Adrenal gland (tissue), 12 donors: ENCODE data around the gene ZMYND10. TPM values are rescaled to one million over a fixed set of nuclear protein-coding genes. Genes with fewer than 3 reads are reported as not detected.

Experiments
- DNase-seq, 7 donors: peaks; one replicate each; pipeline ENCODE4 v3.0.0-alpha.2; 2019 to 2020
- H3K27ac ChIP-seq, 5 donors: fragments of 200-600 bp; sonication (generic) in 4 of 5; 1 replicate in 3 of 5; 2 replicates in 2 of 5; pipeline versions ENCODE4 v1.5.1 to v1.8.0; 2016 to 2020; ENCODE audit warnings: mild to moderate bottlenecking in 1 of 5
- H3K27me3 ChIP-seq: fragments of 200-600 bp; 2 replicates; pipeline ENCODE4 v1.8.0; 2021
- H3K36me3 ChIP-seq, 2 donors: fragments of 200-600 bp; replicated peaks in 1 of 2; 1 replicate in 1 of 2; 2 replicates in 1 of 2; pipeline versions ENCODE4 v1.5.1 to v1.8.0; 2018 to 2022
- H3K4me1 ChIP-seq, 2 donors: fragments of 200-600 bp; replicated peaks in 1 of 2; 1 replicate in 1 of 2; 2 replicates in 1 of 2; pipeline versions ENCODE4 v1.5.1 to v1.8.0; 2018 to 2021
- H3K4me3 ChIP-seq, 4 donors: fragments of 200-600 bp; sonication (generic) in 3 of 4; one replicate each; pipeline ENCODE4 v1.5.1; 2016 to 2018
- H3K9me3 ChIP-seq, 3 donors: fragments of 200-600 bp; sonication (generic) in 1 of 3; replicated peaks in 1 of 3; 1 replicate in 2 of 3; 2 replicates in 1 of 3; pipeline versions ENCODE4 v1.5.1 to v1.8.0; 2016 to 2021
- POLR2A ChIP-seq, 2 donors: fragments of 450-650 bp; IDR thresholded peaks; one replicate each; pipeline ENCODE4 v1.6.1; 2017; ENCODE audit warnings: antibody characterized with exemption in 2 of 2, mild to moderate bottlenecking in 2 of 2, moderate library complexity in 1 of 2
- WGBS, 4 donors: extraction: QIAGEN DNeasy Blood & Tissue Kit in 2 of 4; methylation state at CpG; one replicate each; pipeline versions ENCODE4 v1.1.5 to v1.1.7; 2013 to 2017; 5-methylcytosine and 5-hydroxymethylcytosine counted together
- intact Hi-C, 2 donors: fragments of 100-400 bp; cut with DNase I; formaldehyde crosslinking; loops; one replicate each; pipeline versions ENCODE4 v1.14.1 to v1.15.0; 2022 to 2023
- polyA plus RNA-seq, 3 donors: library from polyadenylated mRNA; stranded (reverse); fragments of 200-250 nt in 2 of 3; fragments of 350-450 nt in 1 of 3; fragmentation: Illumina TruSeq in 1 of 3; extraction: RNeasy Lipid Tissue Mini Kit (QIAGEN cat#74804) in 1 of 3; gene quantifications; one replicate each; pipeline ENCODE4 v1.2.3, GENCODE V29; 2013 to 2014
- total RNA-seq, 9 donors: library from RNA; depleted of rRNA in 4 of 9; stranded (reverse); fragments of >200 nt in 4 of 9; fragments of 120-200 nt in 1 of 9; fragmentation: NEBNext Ultra II Directional in 1 of 9; extraction: Animal tissue kit (Norgen Biotek cat#: 25700) in 1 of 9; gene quantifications; one replicate each; pipeline versions ENCODE4 v1.1.0 to v1.2.4, GENCODE V29; 2013 to 2023
- TF ChIP-seq, protein P1 (sequence below), 6 experiments: fragments of 450-650 bp in 4 of 6; fragments of 200-600 bp in 2 of 6; sonication (generic) in 1 of 6; IDR thresholded peaks; 1 replicate in 5 of 6; 2 replicates in 1 of 6; pipeline versions ENCODE4 v1.5.1 to v1.8.0; 2016 to 2021; ENCODE audit warnings: antibody characterized with exemption in 6 of 6, mild to moderate bottlenecking in 2 of 6, moderate library complexity in 1 of 6
- donor health status: healthy with polysubstance abuse.
- donor health status: Bipolar disorder and iron deficiency.
- donor health status: DM: yes; HTN: yes; CAD: no.
- donor health status: DM: no; HTN: no; CAD: no.
- donor health status: DM: no; HTN: no; CAD: no.
- donor health status: DM: yes; HTN: yes; CAD: no.

ZMYND10 gene
- total and polyA plus RNA-seq, 12 donors, result 0.11 to 1.9 (median 0.51) TPM; not detected in 4

DNA sequence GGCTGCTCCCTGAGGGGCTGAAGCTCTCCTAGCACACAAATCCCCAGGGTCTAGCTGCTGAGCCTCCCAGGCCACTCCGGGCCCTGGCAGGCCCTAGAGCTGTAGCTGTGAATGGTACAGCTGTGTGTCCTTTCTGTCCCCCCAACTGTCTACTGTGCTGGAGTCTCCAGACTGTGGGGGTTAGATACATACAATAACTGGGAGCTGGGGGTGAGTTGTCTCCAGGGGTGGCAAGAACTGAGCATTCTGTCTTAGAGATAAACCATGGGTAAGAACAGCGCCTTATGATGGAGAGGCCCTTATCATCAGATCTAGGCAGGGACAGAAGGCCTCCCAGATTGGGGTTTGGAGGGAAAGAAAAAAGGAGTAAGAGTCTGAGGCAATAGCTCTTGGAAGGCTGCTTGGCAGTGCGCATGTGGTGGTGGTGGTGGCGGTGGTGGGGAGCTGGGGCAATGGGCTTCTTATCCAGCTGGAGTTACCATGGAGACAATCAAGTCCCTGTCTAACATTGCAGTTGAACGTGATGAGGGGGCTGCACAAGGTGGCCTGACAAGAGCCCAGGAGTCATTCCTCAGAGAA lies 8.7 kb upstream of the ZMYND10 start:
- intact Hi-C loops, result no loop called here
- Histone ChIP-seq H3K36me3 (peaks cover 0 to 29% of the 10 kb centered on the region in 2 donors), H3K9me3 (no peaks in the 10 kb centered on the region), H3K27me3 (no peaks in the 10 kb centered on the region), H3K4me1 (peaks cover 51 to 60% of the 10 kb centered on the region in 2 donors), H3K4me3 (no peak overlapping the region), H3K27ac (no peak overlapping the region)
- DNase-seq, result no peak
- WGBS, 4 donors, result 72 to 83% (median 79%) methylated on average over 4 to 5 of the region's 5 CpGs
- TF ChIP-seq POLR2A (IDR thresholded peaks at IDR 0.05), result no peak
- TF ChIP-seq, protein P1, sequence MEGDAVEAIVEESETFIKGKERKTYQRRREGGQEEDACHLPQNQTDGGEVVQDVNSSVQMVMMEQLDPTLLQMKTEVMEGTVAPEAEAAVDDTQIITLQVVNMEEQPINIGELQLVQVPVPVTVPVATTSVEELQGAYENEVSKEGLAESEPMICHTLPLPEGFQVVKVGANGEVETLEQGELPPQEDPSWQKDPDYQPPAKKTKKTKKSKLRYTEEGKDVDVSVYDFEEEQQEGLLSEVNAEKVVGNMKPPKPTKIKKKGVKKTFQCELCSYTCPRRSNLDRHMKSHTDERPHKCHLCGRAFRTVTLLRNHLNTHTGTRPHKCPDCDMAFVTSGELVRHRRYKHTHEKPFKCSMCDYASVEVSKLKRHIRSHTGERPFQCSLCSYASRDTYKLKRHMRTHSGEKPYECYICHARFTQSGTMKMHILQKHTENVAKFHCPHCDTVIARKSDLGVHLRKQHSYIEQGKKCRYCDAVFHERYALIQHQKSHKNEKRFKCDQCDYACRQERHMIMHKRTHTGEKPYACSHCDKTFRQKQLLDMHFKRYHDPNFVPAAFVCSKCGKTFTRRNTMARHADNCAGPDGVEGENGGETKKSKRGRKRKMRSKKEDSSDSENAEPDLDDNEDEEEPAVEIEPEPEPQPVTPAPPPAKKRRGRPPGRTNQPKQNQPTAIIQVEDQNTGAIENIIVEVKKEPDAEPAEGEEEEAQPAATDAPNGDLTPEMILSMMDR (IDR thresholded peaks at IDR 0.05), result no peak

DNA sequence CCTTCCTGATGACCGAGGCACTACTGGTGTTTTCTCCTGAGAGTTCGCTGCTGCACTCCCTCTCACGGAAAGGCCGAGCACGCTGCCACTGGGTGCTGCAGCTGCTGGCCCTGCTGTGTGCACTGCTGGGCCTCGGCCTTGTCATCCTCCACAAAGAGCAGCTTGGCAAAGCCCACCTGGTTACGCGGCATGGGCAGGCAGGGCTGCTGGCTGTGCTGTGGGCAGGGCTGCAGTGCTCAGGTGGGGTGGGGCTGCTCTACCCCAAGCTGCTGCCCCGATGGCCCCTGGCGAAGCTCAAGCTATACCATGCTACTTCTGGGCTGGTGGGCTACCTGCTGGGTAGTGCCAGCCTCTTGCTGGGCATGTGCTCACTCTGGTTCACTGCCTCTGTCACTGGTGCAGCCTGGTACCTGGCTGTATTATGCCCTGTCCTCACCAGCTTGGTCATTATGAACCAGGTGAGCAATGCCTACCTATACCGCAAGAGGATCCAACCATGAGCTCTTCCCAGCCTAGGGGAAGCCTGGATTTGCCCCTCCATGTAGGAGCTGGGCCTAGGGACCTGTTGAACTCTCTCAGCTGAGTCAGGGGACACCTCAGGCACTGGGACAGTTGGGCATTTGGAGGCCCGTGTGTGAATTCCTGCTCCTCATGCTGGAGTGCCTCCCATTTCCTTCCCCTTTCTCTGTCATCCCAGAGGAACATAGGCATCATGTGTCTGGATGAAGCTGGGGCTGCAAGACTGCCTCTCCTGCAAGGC lies 7.9 kb upstream of the ZMYND10 start:
- TF ChIP-seq, protein P1 (IDR thresholded peaks at IDR 0.05), result no peak
- no peak for TF ChIP-seq POLR2A (IDR thresholded peaks at IDR 0.05)
- intact Hi-C loops, result no loop called here
- H3K36me3 ChIP-seq, result peaks cover 0 to 34% of the 10 kb centered on the region in 2 donors

DNA sequence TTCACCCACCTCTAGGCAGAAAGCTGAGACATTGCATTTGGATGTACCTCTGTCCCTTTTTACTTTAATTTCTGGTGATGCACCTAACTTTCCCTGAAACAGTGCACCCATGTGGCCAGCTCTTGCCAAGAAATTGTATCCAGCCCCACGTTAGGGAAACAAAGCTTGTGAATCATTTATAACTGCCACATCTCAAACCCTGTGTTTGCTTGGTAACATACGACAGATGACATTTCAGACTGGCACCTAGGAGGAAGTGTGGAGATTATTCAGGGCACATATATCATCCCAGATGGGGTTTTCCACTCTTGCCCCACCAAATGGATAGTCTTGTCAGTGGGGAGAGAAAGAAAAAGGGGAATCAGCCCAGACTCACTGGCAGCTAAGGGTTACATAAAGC lies 7.2 kb upstream of the ZMYND10 start:
- intact Hi-C loops, result no loop called here
- peaks cover 0 to 41% of the 10 kb centered on the region in 2 donors for H3K36me3 ChIP-seq

More for the DNA sequence above, 7.9 kb upstream of the ZMYND10 start:
- DNase-seq, result no peak
- WGBS, 4 donors, result 77 to 93% (median 82%) methylated on average over 5 to 12 of the region's 12 CpGs
- no peak overlapping the region for H3K27ac ChIP-seq
- peaks cover 46 to 60% of the 10 kb centered on the region in 2 donors for H3K4me1 ChIP-seq
- no peaks in the 10 kb centered on the region for H3K27me3 ChIP-seq
- H3K9me3 ChIP-seq, result no peaks in the 10 kb centered on the region
- H3K4me3 ChIP-seq, result no peak overlapping the region

DNA sequence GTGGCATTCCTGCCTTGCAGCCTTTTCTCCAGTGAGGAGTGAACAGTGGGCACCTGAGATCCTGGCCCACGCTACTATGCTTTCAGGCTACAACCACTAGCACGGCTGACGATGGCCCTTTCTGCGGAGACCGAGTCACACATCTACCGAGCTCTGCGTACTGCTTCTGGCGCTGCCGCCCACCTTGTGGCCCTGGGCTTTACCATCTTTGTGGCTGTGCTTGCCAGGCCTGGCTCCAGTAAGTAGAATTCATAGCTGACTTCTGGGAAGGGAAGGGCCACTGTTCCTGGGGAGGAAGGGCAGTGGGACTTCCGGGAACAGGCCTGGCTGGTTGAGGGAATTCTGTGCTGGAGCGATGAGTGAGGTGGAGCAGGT lies 5.8 kb upstream of the ZMYND10 start:
- Histone ChIP-seq H3K9me3 (no peaks in the 10 kb centered on the region), H3K36me3 (peaks cover 0 to 46% of the 10 kb centered on the region in 2 donors), H3K27ac (peak overlapping the region in 3 of 5 donors; percentile 55 to 99 (median 93)), H3K4me3 (peak overlapping the region in 2 of 4 donors; percentile 47 to 96), H3K27me3 (no peaks in the 10 kb centered on the region), H3K4me1 (peaks cover 25 to 38% of the 10 kb centered on the region in 2 donors)
- intact Hi-C loops, result no loop called here
- no peak for DNase-seq
- WGBS, 4 donors, result 18 to 63% (median 40%) methylated on average over 5 to 11 of the region's 11 CpGs
- no peak for TF ChIP-seq POLR2A (IDR thresholded peaks at IDR 0.05)
- TF ChIP-seq, protein P1 (IDR thresholded peaks at IDR 0.05), result no peak

More for the DNA sequence above, 7.2 kb upstream of the ZMYND10 start:
- Histone ChIP-seq H3K27ac (no peak overlapping the region), H3K9me3 (no peaks in the 10 kb centered on the region), H3K4me1 (peaks cover 39 to 53% of the 10 kb centered on the region in 2 donors), H3K27me3 (no peaks in the 10 kb centered on the region), H3K4me3 (no peak overlapping the region)
- DNase-seq, result no peak
- 27 to 47% (median 33%) methylated on average over 2 of the region's 2 CpGs for WGBS, 4 donors
- TF ChIP-seq, protein P1 (IDR thresholded peaks at IDR 0.05), result no peak
- TF ChIP-seq POLR2A (IDR thresholded peaks at IDR 0.05), result no peak
